Astrocyte (in vitro differentiated cells and primary cell): ENCODE data around the gene SETD6. TPM values are rescaled to one million over a fixed set of nuclear protein-coding genes. Genes with fewer than 3 reads are reported as not detected.

Source experiments
- DNase-seq: peaks from one replicate; pipeline ENCODE4 v3.0.0-alpha.2; 2010; ENCODE audit warnings: low read depth
- FAIRE-seq: peaks from 2 replicates; lab custom pipeline; 2011; peaks lifted over from hg19 to GRCh38; lab: Jason Lieb, UNC
- H2AFZ ChIP-seq: 2 replicates; pipeline ENCODE4 v1.6.0; 2012; ENCODE audit warnings: low read depth, low read length, inconsistent platforms
- H3K27ac ChIP-seq: 2 replicates; pipeline ENCODE4 v1.5.1; 2011; ENCODE audit warnings: low read depth, low read length, inconsistent platforms
- H3K27me3 ChIP-seq: 2 replicates; pipeline ENCODE4 v1.6.0; 2011; ENCODE audit warnings: low read length, inconsistent platforms; ENCODE audit not compliant: insufficient read depth
- H3K36me3 ChIP-seq: 2 replicates; pipeline ENCODE4 v1.5.1; 2011; ENCODE audit warnings: low read length, inconsistent platforms; ENCODE audit not compliant: insufficient read depth
- H3K4me1 ChIP-seq: 2 replicates; pipeline ENCODE4 v1.5.1; 2011; ENCODE audit warnings: low read length, inconsistent platforms; ENCODE audit not compliant: insufficient read depth
- H3K4me2 ChIP-seq: 2 replicates; pipeline ENCODE4 v1.6.0; 2012; ENCODE audit warnings: low read length, inconsistent platforms
- H3K4me3 ChIP-seq: 2 replicates; pipeline ENCODE4 v1.5.1; 2011; ENCODE audit warnings: low read depth, mild to moderate bottlenecking, low read length, inconsistent platforms; ENCODE audit not compliant: insufficient read depth
- H3K79me2 ChIP-seq: 2 replicates; pipeline ENCODE4 v1.6.0; 2012; ENCODE audit warnings: mild to moderate bottlenecking, low read length, inconsistent platforms; ENCODE audit not compliant: insufficient read depth
- H3K9ac ChIP-seq: 2 replicates; pipeline ENCODE4 v1.6.0; 2012; ENCODE audit warnings: mild to moderate bottlenecking, low read length, inconsistent platforms
- H3K9me3 ChIP-seq: 2 replicates; pipeline ENCODE4 v1.5.1; 2012; ENCODE audit warnings: low read depth, mild to moderate bottlenecking, low read length, inconsistent platforms; ENCODE audit not compliant: insufficient read depth
- H4K20me1 ChIP-seq: 2 replicates; pipeline ENCODE4 v1.6.0; 2012; ENCODE audit warnings: low read length, inconsistent platforms; ENCODE audit not compliant: insufficient read depth
- H3K27ac Mint-ChIP-seq: one replicate; pipeline ENCODE4 v1.8.0; 2021; ENCODE audit warnings: mild to moderate bottlenecking, mixed read lengths; ENCODE audit not compliant: unreplicated experiment
- H3K27me3 Mint-ChIP-seq: one replicate; pipeline ENCODE4 v1.8.0; 2021; ENCODE audit warnings: low read depth, mixed read lengths; ENCODE audit not compliant: unreplicated experiment
- H3K36me3 Mint-ChIP-seq: one replicate; pipeline ENCODE4 v1.8.0; 2021; ENCODE audit warnings: low read depth, mixed read lengths; ENCODE audit not compliant: unreplicated experiment
- H3K4me1 Mint-ChIP-seq: one replicate; pipeline ENCODE4 v1.8.0; 2021; ENCODE audit warnings: low read depth, mixed read lengths; ENCODE audit not compliant: unreplicated experiment
- H3K4me3 Mint-ChIP-seq: one replicate; pipeline ENCODE4 v1.8.0; 2021; ENCODE audit warnings: mild to moderate bottlenecking, moderate library complexity, mixed read lengths; ENCODE audit not compliant: unreplicated experiment
- H3K9me3 Mint-ChIP-seq: one replicate; pipeline ENCODE4 v1.8.0; 2021; ENCODE audit warnings: mild to moderate bottlenecking, mixed read lengths; ENCODE audit not compliant: unreplicated experiment
- CTCF ChIP-seq: IDR thresholded peaks from 2 replicates; pipeline ENCODE4 v1.5.1; 2011; ENCODE audit warnings: low read depth, mild to moderate bottlenecking, inconsistent platforms, low read length, moderate library complexity; ENCODE audit not compliant: insufficient read depth
- EZH2 ChIP-seq: IDR thresholded peaks from 2 replicates; pipeline ENCODE4 v1.6.1; 2012; ENCODE audit warnings: mild to moderate bottlenecking, low read length, inconsistent platforms; ENCODE audit not compliant: insufficient read depth
- total RNA-seq: library from RNA; stranded (reverse); gene quantifications from 2 replicates; pipeline ENCODE4 v1.2.1, GENCODE V29; 2021

SETD6 gene
- total RNA-seq, 1 donor from 2014 or later, result 6.7 TPM

- Mint-ChIP-seq H3K36me3 (peaks cover 2% of the 10 kb centered on the region), H3K27ac (peak within 1 kb of the TSS; percentile 47), H3K27me3 (peaks cover 7% of the 10 kb centered on the region), H3K4me3 (peak within 1 kb of the TSS; percentile 83), H3K9me3 (no peaks in the 10 kb centered on the region), H3K4me1 (peaks cover 1% of the 10 kb centered on the region)
- H4K20me1 ChIP-seq, result peaks cover 17% of the 10 kb centered on the region
- DNase-seq, result peak; percentile 88
- no peaks in the 10 kb centered on the region for H3K36me3 ChIP-seq
- peak within 1 kb of the TSS; percentile 54 for H3K4me3 ChIP-seq
- H3K79me2 ChIP-seq, result peaks cover 9% of the 10 kb centered on the region
- H3K27me3 ChIP-seq, result no peaks in the 10 kb centered on the region
- peaks cover 27% of the 10 kb centered on the region for H3K4me1 ChIP-seq
- no peaks in the 10 kb centered on the region for H3K9me3 ChIP-seq
- peak within 1 kb of the TSS; percentile 18 for H3K27ac ChIP-seq
- peak within 1 kb of the TSS; percentile 71 for H3K9ac ChIP-seq
- peak within 1 kb of the TSS; percentile 94 for H3K4me2 ChIP-seq
- peak; percentile 60 for FAIRE-seq
- TF ChIP-seq CTCF (no peak), EZH2 (no peak)
- H2AFZ ChIP-seq, result peak within 1 kb of the TSS; percentile 68
These were observed 15.5 kb upstream of the SETD6 start, which contains the start of gene NDRG4 for GRCh38 chr16:58499615-58500351. Gene NDRG4 (plus strand): TSS chr16:58500143. CDS start chr16:58500249, 106 bp downstream.

DNA sequence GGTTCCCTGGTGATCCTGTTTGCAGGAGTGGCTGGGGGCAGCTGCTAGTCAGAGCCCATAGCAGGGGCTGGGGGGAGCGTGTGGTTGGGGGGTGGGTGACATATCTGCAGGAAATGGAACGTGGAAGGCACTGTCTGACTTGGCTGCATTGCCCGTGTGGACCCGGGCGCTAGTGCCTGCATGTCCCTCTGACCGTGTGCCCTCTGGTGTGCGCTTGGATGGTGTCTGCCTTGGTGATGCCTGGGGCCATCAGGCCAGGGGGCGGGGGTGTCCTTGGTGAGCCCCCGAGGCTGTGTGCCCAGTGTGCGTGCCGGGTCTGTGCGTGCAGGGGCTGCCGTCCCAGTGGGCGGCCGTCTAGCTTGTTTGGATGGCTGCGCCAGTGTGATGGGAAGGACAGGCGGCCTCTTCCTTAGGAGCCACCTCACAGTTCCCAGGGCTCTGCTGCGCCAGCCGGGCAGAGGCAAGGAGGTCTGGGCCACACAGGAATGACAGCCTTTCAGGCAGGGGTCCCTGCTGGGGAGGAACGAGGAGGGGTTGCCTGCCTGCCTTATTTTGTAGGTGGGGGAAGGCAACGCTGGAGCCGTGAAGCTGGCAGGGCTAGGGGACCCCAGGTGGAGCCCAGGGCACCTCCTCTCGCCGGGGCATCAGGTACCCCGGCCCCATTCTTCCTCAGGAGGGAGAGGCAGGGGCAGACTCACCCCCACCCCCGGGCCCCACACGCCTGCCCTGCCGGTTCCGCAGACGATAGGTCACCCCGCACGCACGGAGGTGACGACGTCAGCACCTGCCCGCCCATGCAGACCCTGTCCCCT is 14.7 kb upstream of the SETD6 start:
- Histone ChIP-seq H3K4me1 (peaks cover 23% of the 10 kb centered on the region), H3K27me3 (no peaks in the 10 kb centered on the region), H3K9me3 (no peaks in the 10 kb centered on the region), H2AFZ (peak overlapping the region; percentile 68), H3K4me2 (peak overlapping the region; percentile 94), H3K79me2 (peaks cover 9% of the 10 kb centered on the region), H4K20me1 (peaks cover 17% of the 10 kb centered on the region), H3K4me3 (peak overlapping the region; percentile 54), H3K27ac (peak overlapping the region; percentile 18), H3K36me3 (no peaks in the 10 kb centered on the region), H3K9ac (peak overlapping the region; percentile 71)
- Mint-ChIP-seq H3K9me3 (no peaks in the 10 kb centered on the region), H3K27ac (peak overlapping the region; percentile 47), H3K27me3 (peaks cover 7% of the 10 kb centered on the region), H3K36me3 (peaks cover 2% of the 10 kb centered on the region), H3K4me3 (peak overlapping the region; percentile 83), H3K4me1 (peaks cover 1% of the 10 kb centered on the region)
- TF ChIP-seq CTCF (no peak), EZH2 (no peak)
- FAIRE-seq (no peak), DNase-seq (no peak)
